GM08714 (cell line): ENCODE data around the gene PSMB7.

Experiments
- H3K4me3 ChIP-seq: fragments of 200-500 bp; sonication (Bioruptor generic); 2 replicates; pipeline ENCODE4 v1.5.1; 2014; ENCODE audit warnings: mild to moderate bottlenecking, low read length, inconsistent platforms
- ZNF274 ChIP-seq: IDR thresholded peaks from 2 replicates; pipeline ENCODE4 v1.6.1; 2012; ENCODE audit warnings: mild to moderate bottlenecking, low read depth, low read length

PSMB7 gene

GRCh38 chr9:124388275-124389048 is 26.8 kb downstream of the PSMB7 start:
- H3K4me3 ChIP-seq = no peak overlapping the region
- TF ChIP-seq ZNF274 = no peak

DNA sequence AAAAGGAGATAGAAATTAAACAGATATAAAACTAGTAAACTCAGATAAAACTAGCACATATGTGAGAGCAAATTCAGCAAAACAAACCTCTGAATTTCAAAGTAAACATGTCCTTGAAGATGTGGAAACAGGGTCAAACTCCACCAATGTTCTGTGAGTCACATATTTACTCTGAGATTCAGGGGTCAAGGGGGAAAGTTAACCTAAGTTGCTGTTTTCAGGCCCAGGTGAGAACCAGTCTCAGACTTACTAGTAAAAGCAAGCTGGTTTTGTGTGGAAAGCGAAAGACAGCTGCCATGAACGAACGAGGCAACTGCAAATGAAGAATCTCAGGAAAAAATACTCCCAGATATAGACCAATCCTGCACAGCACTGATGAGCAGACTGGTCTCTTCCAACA is 29.0 kb downstream of the PSMB7 start:
- no peak overlapping the region for H3K4me3 ChIP-seq
- TF ChIP-seq ZNF274 = no peak

DNA sequence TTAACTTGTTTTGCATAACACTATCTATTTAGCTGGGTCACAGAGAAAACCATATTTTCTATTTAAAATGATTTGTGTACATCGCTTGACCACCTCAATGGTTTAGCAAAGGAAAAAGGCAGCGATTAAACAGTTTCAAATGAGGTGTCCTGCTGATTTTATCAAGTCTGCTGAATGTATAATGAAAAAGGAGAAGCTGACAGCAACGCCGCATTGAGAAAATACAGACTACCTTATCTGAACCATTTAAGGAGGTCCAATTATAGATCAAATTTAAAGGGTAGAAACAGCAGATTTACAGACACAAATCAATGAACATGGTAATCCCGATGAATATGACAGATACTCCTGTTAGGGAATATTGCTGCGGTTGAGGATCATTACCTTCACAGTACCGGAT is 29.6 kb downstream of the PSMB7 start:
- no peak overlapping the region for H3K4me3 ChIP-seq
- no peak for TF ChIP-seq ZNF274

DNA sequence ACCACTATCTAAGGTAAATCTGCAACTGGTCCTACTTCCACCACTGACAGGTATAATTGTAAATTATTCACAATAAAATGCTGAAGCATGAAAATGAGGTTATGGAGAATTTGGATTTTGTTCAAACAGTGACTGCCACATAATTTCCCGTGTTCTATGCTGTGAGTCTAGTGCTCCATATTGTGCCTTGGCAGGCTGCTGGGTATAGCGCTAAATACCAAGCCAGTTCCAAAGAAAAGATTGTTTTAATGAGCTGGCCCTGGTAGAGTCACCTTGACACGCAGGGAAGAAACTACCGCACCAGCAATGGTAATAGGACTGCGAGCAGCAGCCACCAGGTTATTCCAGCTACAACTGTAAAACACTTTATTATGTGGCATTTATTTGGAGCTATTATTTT is 30.4 kb downstream of the PSMB7 start:
- no peak overlapping the region for H3K4me3 ChIP-seq
- TF ChIP-seq ZNF274 = no peak

GRCh38 chr9:124384210-124384609 is 31.0 kb downstream of the PSMB7 start:
- H3K4me3 ChIP-seq = no peak overlapping the region
- TF ChIP-seq ZNF274 = no peak

GRCh38 chr9:124381170-124381945 is 33.9 kb downstream of the PSMB7 start:
- TF ChIP-seq ZNF274 = no peak
- H3K4me3 ChIP-seq = no peak overlapping the region

DNA sequence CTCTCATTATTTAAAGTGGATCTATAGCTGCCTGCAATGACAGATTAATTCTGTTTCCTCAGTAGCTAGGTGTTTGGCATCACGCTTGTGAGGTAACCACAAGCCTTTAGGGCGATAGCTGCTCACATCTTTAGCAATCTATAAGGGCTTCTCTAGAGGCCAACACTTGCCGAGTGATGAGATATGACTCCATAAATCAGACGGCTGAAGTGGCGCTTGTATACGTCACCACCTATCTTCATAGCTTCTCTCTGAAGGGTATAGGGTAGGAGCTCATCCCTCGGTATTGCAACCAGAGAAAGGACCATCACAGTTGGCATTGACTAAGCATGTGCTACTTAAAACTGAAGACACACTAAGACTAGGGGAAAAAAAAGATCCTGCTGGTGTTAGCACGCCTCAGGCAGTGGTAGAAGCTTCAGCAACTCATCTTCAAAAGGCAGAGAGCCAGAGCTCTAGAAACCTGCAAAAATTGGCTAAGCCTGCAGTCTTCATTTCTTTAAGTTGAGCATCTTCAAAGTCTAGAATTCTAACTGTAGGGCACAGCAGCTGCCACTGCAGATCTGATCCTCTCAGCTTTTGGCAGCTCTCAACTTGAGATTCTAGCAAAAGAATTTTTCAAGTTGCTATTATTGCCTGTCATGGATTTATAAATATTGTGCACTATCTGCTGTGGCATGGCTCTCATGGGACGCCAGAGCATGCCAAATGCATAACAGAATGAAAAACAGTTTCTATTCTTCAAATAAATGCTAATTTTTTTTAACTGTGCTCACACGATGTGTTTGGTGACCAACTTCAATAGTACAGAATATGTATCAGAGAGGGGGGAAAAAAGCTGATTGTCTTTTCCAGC is 37.5 kb downstream of the PSMB7 start:
- no peak overlapping the region for H3K4me3 ChIP-seq
- no peak for TF ChIP-seq ZNF274

DNA sequence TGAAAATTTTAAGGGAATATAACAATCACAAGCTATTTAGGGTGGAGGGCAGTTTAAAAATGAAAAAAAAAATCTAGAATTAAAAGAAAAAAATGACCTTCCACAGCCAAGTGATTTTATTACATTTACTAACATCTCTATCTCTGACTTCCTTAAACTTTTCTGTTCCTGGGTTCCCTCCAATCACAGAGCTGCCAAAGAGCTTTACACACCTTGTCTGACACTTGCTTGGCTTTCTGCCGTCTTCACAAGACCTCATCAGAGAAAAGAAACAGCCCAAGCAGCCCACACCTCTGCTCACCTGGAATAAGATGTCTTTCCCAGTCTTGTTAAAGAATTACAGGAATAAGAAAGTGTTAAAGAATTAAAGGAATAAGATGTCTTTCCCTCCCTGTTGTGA is 38.9 kb downstream of the PSMB7 start:
- H3K4me3 ChIP-seq = no peak overlapping the region
- no peak for TF ChIP-seq ZNF274

GRCh38 chr9:124375726-124376125 is 39.5 kb downstream of the PSMB7 start:
- no peak overlapping the region for H3K4me3 ChIP-seq
- no peak for TF ChIP-seq ZNF274

- H3K4me3 ChIP-seq = no peak overlapping the region
- TF ChIP-seq ZNF274 = no peak
Measured at GRCh38 chr9:124373851-124374250, 41.4 kb downstream of the PSMB7 start.

GRCh38 chr9:124373386-124373785 is 41.9 kb downstream of the PSMB7 start:
- no peak overlapping the region for H3K4me3 ChIP-seq
- TF ChIP-seq ZNF274 = no peak

DNA sequence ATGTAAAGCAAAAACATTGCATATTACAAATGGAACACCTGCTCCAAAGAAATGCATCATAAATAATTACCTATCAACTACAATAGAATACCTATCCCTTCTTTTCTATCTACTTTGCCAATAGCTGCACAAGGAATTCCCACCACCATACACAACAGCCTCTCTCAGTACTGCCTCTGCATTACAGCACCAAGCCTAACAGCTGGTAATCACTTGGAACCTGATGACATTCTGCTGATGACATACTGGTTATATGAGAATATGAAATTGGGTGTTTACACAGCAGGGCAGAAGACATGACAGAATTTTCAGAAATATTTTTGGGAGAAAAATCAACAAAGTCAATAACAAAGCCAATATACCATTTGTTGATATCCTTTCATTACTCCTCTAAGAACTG is 43.2 kb downstream of the PSMB7 start:
- TF ChIP-seq ZNF274 = no peak
- H3K4me3 ChIP-seq = no peak overlapping the region

DNA sequence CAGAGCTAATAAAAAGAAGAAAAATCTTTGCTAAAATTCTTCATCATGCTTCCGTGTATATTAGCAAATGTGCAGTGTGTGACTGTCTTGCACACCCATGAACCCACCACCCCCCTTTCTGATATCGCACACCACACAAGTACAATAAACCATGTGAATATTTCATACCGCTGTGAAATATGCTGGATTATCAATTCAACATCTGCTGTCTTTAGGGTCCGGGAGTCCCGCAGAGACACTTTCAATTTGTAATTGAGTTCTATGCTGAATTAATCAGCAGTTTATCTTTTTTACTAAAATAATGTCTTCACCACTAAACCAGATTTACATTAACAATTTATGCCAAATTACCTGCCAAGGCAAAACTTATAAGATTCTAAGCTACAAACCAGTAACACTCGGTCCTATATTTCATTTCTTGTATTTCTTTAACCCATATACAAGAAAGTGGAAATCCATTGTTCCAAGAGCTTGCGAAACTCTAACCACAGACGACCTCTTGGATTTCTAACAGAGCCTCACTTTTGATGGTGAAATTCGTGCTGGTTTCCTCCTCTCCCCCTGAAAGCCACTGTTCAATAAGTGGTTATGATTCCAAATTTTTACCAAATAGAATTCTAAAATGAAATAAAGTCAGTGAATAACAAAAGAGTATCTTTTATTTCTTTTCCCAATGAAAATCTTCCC is 44.2 kb downstream of the PSMB7 start:
- H3K4me3 ChIP-seq = no peak overlapping the region
- TF ChIP-seq ZNF274 = no peak
